ENCODE measurements around the gene BMPR1A. TPM values are rescaled to one million over a fixed set of nuclear protein-coding genes. Genes with fewer than 3 reads are reported as not detected.

Gene BMPR1A
- total and polyA plus RNA-seq, 2 experiments from 2014 or later, result 14.2 to 82.5 TPM

DNA sequence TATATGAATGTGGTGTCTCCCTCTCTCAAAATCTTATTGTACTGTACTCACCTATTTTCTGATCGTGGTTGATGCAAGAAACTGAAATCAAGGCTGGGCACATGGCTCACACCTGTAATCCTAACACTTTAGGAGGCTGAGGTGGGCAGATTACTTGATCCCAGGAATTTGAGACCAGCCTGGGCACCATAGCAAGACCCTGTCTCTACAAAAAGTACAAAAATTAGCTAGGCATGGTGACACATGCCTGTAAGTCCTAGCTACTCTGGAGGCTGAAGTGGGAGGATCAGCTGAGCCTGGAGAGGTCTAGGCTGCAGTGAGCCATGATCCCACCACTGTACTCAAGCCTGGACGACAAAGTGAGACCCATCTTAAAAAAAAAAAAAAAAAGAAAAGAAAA is 185.0 kb downstream of the BMPR1A start:
- no peaks in the 10 kb centered on the region for H3K9me2 ChIP-seq (ENCODE audit: insufficient read depth)
- ATAC-seq (no peak), DNase-seq (ENCODE audit: low spot score) (no peak)
- H2AFZ ChIP-seq, result no peak overlapping the region
- no peaks in the 10 kb centered on the region for H3K36me3 ChIP-seq (ENCODE audit: insufficient read depth)
- H4K20me1 ChIP-seq (replicated peaks; ENCODE audit: insufficient read depth), result no peaks in the 10 kb centered on the region
- Mint-ChIP-seq H3K36me3 (ENCODE audit: low read depth) (no peaks in the 10 kb centered on the region), H3K4me1 (peaks cover 9% of the 10 kb centered on the region), H3K9me3 (no peaks in the 10 kb centered on the region), H3K27me3 (ENCODE audit: insufficient read depth, low read depth, poor library complexity) (peaks cover 39% of the 10 kb centered on the region), H3K4me3 (no peak overlapping the region), H3K27ac (no peak overlapping the region)
- H3K27ac ChIP-seq (ENCODE audit: low read depth), result no peak overlapping the region
- H3K4me3 ChIP-seq, result no peak overlapping the region
- TF ChIP-seq ZNF114 (CRISPR knock-in tag; IDR thresholded peaks at IDR 0.05), result no peak
- no peak for TF ChIP-seq STAT1 (IDR thresholded peaks at IDR 0.05; ENCODE audit: unreplicated experiment)
- H3K79me2 ChIP-seq (replicated peaks; ENCODE audit: insufficient read depth), result no peaks in the 10 kb centered on the region
- H3K4me1 ChIP-seq (ENCODE audit: insufficient read depth), result peaks cover 6% of the 10 kb centered on the region; the same call in 1 of the 2 replicates
- peaks cover 8% of the 10 kb centered on the region; the same call in 1 of the 2 replicates for H3K27me3 ChIP-seq (ENCODE audit: insufficient read depth)
- no peak overlapping the region for H3K4me2 ChIP-seq
- H3F3A ChIP-seq (replicated peaks; ENCODE audit: low read depth), result no peaks in the 10 kb centered on the region

DNA sequence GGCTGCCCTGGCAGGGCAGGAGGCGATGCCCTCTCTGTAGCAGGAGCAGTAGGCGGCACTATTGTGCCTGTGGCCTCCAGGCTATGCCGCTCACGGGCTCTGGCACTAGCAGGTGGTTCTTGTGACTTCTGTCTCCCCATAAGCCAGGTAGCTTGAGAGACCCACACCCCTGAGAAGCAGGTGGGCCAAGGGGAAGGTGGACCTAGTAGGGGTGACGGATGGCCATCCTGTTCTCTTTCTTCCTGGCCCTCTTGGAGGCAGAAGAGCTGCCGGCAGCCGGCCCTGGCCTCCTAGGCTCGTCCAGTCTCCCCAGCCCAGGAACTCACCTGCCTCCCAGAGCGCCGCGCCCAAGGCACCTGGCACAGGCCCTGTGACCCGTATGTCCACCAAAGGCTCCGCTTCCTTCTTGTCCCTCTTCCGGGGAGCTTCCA is 185.6 kb downstream of the BMPR1A start:
- Histone ChIP-seq H2AFZ (no peak overlapping the region; the same call in 1 of the 2 replicates), H3K9me2 (ENCODE audit: insufficient read depth) (no peaks in the 10 kb centered on the region), H3K27me3 (ENCODE audit: insufficient read depth) (peaks cover 8% of the 10 kb centered on the region; the same call in 1 of the 2 replicates), H3K4me2 (no peak overlapping the region), H3F3A (replicated peaks; ENCODE audit: low read depth) (no peaks in the 10 kb centered on the region), H3K4me3 (no peak overlapping the region), H3K79me2 (replicated peaks; ENCODE audit: insufficient read depth) (no peaks in the 10 kb centered on the region), H4K20me1 (replicated peaks; ENCODE audit: insufficient read depth) (no peaks in the 10 kb centered on the region), H3K27ac (ENCODE audit: low read depth) (no peak overlapping the region), H3K36me3 (ENCODE audit: insufficient read depth) (no peaks in the 10 kb centered on the region), H3K4me1 (ENCODE audit: insufficient read depth) (peaks cover 6% of the 10 kb centered on the region; the same call in 1 of the 2 replicates)
- H3K27ac Mint-ChIP-seq, result no peak overlapping the region
- H3K4me3 Mint-ChIP-seq, result no peak overlapping the region
- ATAC-seq (no peak), DNase-seq (ENCODE audit: low spot score) (no peak)
- no peaks in the 10 kb centered on the region for H3K36me3 Mint-ChIP-seq (ENCODE audit: low read depth)
- H3K4me1 Mint-ChIP-seq, result peaks cover 14% of the 10 kb centered on the region
- H3K27me3 Mint-ChIP-seq (ENCODE audit: insufficient read depth, low read depth, poor library complexity), result peaks cover 36% of the 10 kb centered on the region
- peaks cover 1% of the 10 kb centered on the region; the same call in 2 of the 3 replicates for H3K9me3 Mint-ChIP-seq
- no peak for TF ChIP-seq ZNF331 (CRISPR knock-in tag; IDR thresholded peaks at IDR 0.05; ENCODE audit: low read depth)
- TF ChIP-seq, protein P1, sequence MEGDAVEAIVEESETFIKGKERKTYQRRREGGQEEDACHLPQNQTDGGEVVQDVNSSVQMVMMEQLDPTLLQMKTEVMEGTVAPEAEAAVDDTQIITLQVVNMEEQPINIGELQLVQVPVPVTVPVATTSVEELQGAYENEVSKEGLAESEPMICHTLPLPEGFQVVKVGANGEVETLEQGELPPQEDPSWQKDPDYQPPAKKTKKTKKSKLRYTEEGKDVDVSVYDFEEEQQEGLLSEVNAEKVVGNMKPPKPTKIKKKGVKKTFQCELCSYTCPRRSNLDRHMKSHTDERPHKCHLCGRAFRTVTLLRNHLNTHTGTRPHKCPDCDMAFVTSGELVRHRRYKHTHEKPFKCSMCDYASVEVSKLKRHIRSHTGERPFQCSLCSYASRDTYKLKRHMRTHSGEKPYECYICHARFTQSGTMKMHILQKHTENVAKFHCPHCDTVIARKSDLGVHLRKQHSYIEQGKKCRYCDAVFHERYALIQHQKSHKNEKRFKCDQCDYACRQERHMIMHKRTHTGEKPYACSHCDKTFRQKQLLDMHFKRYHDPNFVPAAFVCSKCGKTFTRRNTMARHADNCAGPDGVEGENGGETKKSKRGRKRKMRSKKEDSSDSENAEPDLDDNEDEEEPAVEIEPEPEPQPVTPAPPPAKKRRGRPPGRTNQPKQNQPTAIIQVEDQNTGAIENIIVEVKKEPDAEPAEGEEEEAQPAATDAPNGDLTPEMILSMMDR (conservative IDR thresholded peaks at IDR 0.05; ENCODE audit: low read depth in 2 of 2), result peak in 1 of 2 experiments; percentile 14; a peak in 1 of 4 replicates

DNA sequence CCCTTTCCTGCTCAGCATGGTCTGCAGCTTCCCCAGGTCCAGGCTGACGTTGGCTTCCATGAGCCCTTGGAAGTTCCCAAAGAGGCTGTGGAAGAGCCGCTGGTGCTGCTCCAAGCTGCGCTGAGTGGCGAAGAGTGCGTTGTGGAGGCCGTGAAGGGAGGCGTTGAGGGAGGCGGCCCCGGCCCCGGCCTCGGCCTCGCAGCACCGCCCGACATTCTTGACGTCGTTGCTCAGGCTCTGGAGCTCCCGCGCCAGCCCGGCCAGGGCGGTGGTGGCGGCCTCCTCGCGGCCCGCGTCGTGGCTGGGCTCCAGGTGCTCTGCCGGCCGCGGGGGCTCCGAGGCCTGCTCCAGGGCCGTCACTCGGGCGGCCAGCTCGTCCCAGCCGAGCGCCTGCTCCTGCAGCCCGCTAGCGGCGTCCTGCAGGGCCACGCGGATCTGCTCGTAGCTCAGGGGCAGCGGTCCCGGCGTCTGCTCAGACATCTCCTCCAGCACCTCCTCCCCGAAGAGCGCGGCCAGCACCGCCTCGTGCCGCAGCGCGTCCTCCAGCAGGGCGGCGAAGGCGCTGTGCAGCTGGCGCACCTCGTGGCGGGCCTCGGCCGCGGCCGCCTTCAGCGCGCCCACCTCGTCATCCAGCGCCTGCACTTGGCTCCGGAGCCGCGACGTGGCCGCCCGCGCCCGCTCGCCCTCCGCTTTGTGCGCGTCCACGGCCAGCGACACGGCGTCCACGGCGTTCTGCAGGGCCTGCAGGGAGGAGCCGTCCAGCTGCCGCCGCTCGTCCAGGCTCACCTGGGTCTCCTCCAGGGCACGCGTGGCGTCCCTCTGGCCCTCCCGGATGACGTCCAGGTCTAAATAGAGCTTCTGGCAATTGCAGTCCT is 186.3 kb downstream of the BMPR1A start:
- peaks cover 6% of the 10 kb centered on the region; the same call in 1 of the 2 replicates for H3K4me1 ChIP-seq (ENCODE audit: insufficient read depth)
- DNase-seq (ENCODE audit: low spot score) (peak; percentile 77), ATAC-seq (peak; percentile 19)
- Mint-ChIP-seq H3K9me3 (peaks cover 3% of the 10 kb centered on the region; the same call in 2 of the 3 replicates), H3K4me3 (no peak overlapping the region), H3K27me3 (ENCODE audit: insufficient read depth, low read depth, poor library complexity) (peaks cover 33% of the 10 kb centered on the region), H3K36me3 (ENCODE audit: low read depth) (no peaks in the 10 kb centered on the region), H3K4me1 (peaks cover 15% of the 10 kb centered on the region), H3K27ac (no peak overlapping the region)
- no peak overlapping the region for H3K4me3 ChIP-seq
- no peaks in the 10 kb centered on the region for H3K9me2 ChIP-seq (ENCODE audit: insufficient read depth)
- no peak overlapping the region for H3K4me2 ChIP-seq
- no peaks in the 10 kb centered on the region for H3K79me2 ChIP-seq (replicated peaks; ENCODE audit: insufficient read depth)
- H3K27me3 ChIP-seq (ENCODE audit: insufficient read depth), result peaks cover 8% of the 10 kb centered on the region; the same call in 1 of the 2 replicates
- no peaks in the 10 kb centered on the region for H3K36me3 ChIP-seq (ENCODE audit: insufficient read depth)
- peak overlapping the region; percentile 59 for H2AFZ ChIP-seq
- TF ChIP-seq EZH2phosphoT487 (IDR thresholded peaks at IDR 0.05; ENCODE audit: unreplicated experiment), result no peak
- TF ChIP-seq, protein P1 (conservative IDR thresholded peaks at IDR 0.05; ENCODE audit: low read depth in 2 of 2), result peak in 1 of 2 experiments; percentile 41; a peak in 2 of 4 replicates
- no peak overlapping the region for H3K27ac ChIP-seq (ENCODE audit: low read depth)
- H4K20me1 ChIP-seq (replicated peaks; ENCODE audit: insufficient read depth), result no peaks in the 10 kb centered on the region
- H3F3A ChIP-seq (replicated peaks; ENCODE audit: low read depth), result no peaks in the 10 kb centered on the region
